Activated T-helper 17 cell treated with anti-CD3 and anti-CD28 coated beads, Interleukin-2, amount 50 U/mL, for 72 hours (primary cell): ENCODE results near the gene RIMS1. TPM values are rescaled to one million over a fixed set of nuclear protein-coding genes. Genes with fewer than 3 reads are reported as not detected.

Experiments
- ATAC-seq: fragments of 150-1000 bp; cut with Tn5 transposase; replicated peaks from 2 replicates; pipeline ENCODE4 v1.10.0; 2021; ENCODE audit warnings: mild to moderate bottlenecking, moderate library complexity
- H3K27ac Mint-ChIP-seq: one replicate; pipeline ENCODE4 v1.8.0; 2022; ENCODE audit warnings: mixed read lengths
- H3K27me3 Mint-ChIP-seq: one replicate; pipeline ENCODE4 v1.8.0; 2022; ENCODE audit warnings: mixed read lengths
- H3K36me3 Mint-ChIP-seq: one replicate; pipeline ENCODE4 v1.8.0; 2022; ENCODE audit warnings: low read depth, mild to moderate bottlenecking, mixed read lengths
- H3K4me1 Mint-ChIP-seq: one replicate; pipeline ENCODE4 v1.8.0; 2022; ENCODE audit warnings: mixed read lengths
- H3K4me3 Mint-ChIP-seq: one replicate; pipeline ENCODE4 v1.8.0; 2022; ENCODE audit warnings: mild to moderate bottlenecking, mixed read lengths
- H3K9me3 Mint-ChIP-seq: one replicate; pipeline ENCODE4 v1.8.0; 2022; ENCODE audit warnings: mixed read lengths
- total RNA-seq, 2 donors: library from RNA; stranded (reverse); gene quantifications; one replicate each; pipeline ENCODE4 v1.2.3, GENCODE V29; 2022

RIMS1 gene
- not detected for total RNA-seq

DNA sequence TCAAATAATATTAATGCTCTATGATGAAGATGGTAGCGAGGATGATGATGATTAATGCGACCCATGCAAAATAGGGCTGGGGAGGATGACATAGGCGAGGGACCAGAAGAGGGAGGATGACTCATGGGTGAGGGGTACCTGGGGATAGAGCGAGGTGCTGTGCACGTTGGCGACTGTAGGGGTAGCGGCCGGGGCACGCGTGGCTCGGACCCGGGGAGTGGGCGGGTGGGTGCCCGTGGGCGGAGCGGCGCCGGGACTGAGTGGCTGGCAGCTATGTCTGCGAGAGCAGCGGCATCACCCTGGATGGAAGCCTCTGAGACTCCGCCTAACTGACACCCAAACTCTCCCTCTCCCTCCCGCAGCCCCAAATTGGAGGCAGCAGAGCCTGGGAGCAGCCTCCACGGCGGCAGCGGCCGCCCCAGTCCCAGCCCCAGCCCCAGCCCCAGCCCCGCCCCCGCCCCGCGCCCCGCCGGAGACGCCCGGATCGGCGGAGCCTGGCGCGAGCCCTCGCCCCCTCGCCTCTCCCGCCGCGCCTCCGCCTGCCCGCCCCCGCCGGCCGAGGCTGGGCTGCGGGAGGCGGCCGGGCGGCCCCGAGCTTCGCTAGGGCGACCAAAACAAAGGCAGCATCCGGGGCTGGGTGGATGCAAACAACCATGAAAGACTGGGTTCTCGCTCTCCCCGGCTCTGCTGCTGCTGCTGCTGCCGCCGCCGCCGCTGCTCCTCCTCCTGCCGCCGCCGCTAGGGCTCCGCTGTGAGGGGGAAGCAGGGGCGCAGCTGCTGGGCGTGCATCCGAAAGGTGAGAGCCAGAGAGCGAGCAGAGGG, at the start of gene RIMS1:
RIMS1 (plus strand) TSS at position 367 of the 822 bp plus-strand sequence. CDS start 474 bp downstream, outside the sequence.
- peaks cover 8% of the 10 kb centered on the region for H3K4me1 Mint-ChIP-seq
- no peak within 1 kb of the TSS for H3K27ac Mint-ChIP-seq
- H3K9me3 Mint-ChIP-seq, result no peaks in the 10 kb centered on the region
- H3K36me3 Mint-ChIP-seq, result peaks cover 4% of the 10 kb centered on the region
- peak within 1 kb of the TSS; percentile 25 for H3K4me3 Mint-ChIP-seq
- peaks cover 29% of the 10 kb centered on the region for H3K27me3 Mint-ChIP-seq
- ATAC-seq, result no peak

- no peaks in the 10 kb centered on the region for H3K4me1 Mint-ChIP-seq
- no peaks in the 10 kb centered on the region for H3K36me3 Mint-ChIP-seq
- H3K27me3 Mint-ChIP-seq, result no peaks in the 10 kb centered on the region
- peaks cover 5% of the 10 kb centered on the region for H3K9me3 Mint-ChIP-seq
- H3K27ac Mint-ChIP-seq, result no peak overlapping the region
- no peak for ATAC-seq
- no peak overlapping the region for H3K4me3 Mint-ChIP-seq
These were observed 35.1 kb upstream of the RIMS1 start for GRCh38 chr6:71851214-71851613.

DNA sequence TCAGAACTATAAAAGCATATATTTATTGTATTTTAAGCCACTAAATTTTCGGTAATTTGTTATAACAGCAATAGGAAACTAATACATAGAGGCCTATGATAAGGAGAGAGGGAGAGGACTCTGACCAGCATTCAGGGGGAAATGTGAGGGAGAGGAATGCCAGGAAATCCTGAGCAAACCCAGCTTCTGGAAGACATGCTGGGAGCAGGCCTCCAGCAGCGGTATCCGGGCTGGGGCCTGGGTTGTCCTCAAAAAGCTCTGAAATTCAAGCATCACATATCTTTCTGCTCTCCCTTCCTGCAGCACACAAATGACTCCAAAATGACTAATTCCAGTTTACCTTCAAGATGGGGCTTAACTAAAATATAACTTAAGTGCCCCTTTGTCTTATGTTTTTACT, 33.4 kb upstream of the RIMS1 start:
- Mint-ChIP-seq H3K27me3 (no peaks in the 10 kb centered on the region), H3K4me3 (no peak overlapping the region), H3K36me3 (no peaks in the 10 kb centered on the region), H3K27ac (no peak overlapping the region), H3K9me3 (peaks cover 5% of the 10 kb centered on the region), H3K4me1 (no peaks in the 10 kb centered on the region)
- ATAC-seq, result no peak

DNA sequence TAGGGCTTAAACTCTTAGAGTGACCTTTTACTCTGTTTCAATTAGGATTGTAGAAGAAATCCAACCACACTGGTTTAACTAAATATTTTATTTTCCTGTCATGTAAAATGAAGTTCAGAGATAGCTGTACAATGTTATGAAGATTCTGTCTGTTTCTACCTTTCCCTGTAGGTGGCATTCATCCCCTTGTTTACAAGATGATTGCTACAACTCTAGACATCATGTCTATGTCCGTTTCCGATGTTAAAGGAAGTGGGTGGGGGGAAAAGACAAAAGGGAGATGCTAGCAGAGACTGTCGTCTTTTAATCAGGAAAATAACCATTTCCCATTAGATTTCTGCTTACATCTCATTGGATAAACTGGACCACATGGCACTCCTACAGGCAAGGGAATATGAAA, 30.9 kb upstream of the RIMS1 start:
- no peaks in the 10 kb centered on the region for H3K27me3 Mint-ChIP-seq
- H3K36me3 Mint-ChIP-seq, result no peaks in the 10 kb centered on the region
- no peak overlapping the region for H3K27ac Mint-ChIP-seq
- ATAC-seq, result no peak
- no peak overlapping the region for H3K4me3 Mint-ChIP-seq
- H3K9me3 Mint-ChIP-seq, result peaks cover 5% of the 10 kb centered on the region
- H3K4me1 Mint-ChIP-seq, result no peaks in the 10 kb centered on the region

DNA sequence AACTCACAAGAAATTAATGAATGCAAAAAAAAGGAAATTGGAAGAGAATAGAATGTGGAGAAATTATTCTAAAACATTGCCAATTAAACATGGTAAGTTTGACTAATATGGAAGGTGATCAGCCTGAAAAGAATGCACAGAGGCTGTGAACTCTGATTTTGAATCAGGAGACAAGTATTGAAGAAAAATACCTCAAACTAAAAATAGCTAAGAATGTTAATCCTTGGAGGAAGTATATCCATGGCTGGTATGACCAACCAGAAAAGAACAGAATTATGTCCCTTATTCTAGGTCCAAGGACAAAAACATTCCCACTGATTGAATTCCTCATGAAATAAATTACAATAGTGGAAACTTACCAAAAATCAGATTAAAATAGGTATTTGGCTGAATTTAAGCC, 7.3 kb upstream of the RIMS1 start:
- no peaks in the 10 kb centered on the region for H3K36me3 Mint-ChIP-seq
- H3K4me3 Mint-ChIP-seq, result no peak overlapping the region
- no peak overlapping the region for H3K27ac Mint-ChIP-seq
- H3K9me3 Mint-ChIP-seq, result peaks cover 7% of the 10 kb centered on the region
- H3K27me3 Mint-ChIP-seq, result peaks cover 3% of the 10 kb centered on the region
- ATAC-seq, result no peak
- H3K4me1 Mint-ChIP-seq, result no peaks in the 10 kb centered on the region

DNA sequence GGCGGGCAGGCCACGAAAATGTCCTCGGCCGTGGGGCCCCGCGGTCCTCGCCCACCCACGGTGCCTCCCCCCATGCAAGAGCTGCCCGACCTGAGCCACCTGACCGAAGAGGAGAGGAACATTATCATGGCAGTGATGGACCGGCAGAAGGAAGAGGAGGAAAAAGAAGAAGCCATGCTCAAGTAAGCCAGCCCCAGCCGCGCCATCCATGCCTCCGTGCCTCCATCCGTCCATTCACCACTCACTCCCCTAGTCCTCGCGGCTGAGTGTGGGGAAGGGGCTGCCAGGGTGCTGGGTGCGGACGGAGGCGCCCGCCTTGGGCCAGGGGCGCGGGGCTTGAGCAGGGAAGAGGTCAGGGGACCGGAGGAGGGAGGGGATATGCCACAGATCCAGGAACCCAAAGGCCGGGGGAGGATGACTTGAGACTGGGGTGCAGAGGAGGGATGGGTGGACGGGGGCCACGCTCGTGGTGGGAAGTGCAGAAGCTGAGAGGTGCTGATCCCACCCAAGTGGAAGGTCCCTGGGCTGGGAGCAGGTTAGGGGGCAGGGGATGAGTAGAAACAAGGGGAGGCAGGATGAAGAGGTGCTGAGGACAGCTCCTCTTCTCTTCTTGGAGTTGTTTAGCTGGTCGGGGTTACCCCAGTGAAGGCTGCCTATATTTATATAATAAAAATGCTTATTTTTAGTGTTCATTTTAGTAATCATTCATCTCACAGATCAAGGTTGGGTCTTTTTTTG, 825 bp downstream of the RIMS1 start:
- Mint-ChIP-seq H3K27ac (no peak overlapping the region), H3K9me3 (no peaks in the 10 kb centered on the region), H3K4me3 (no peak overlapping the region), H3K27me3 (peaks cover 29% of the 10 kb centered on the region), H3K36me3 (peaks cover 4% of the 10 kb centered on the region), H3K4me1 (peaks cover 8% of the 10 kb centered on the region)
- ATAC-seq, result no peak

GRCh38 chr6:71887744-71888230, 1.4 kb downstream of the RIMS1 start:
- Mint-ChIP-seq H3K4me3 (no peak overlapping the region), H3K4me1 (peaks cover 8% of the 10 kb centered on the region), H3K9me3 (no peaks in the 10 kb centered on the region), H3K27ac (no peak overlapping the region), H3K27me3 (peaks cover 29% of the 10 kb centered on the region), H3K36me3 (peaks cover 4% of the 10 kb centered on the region)
- ATAC-seq, result no peak

- Mint-ChIP-seq H3K27ac (no peak overlapping the region), H3K36me3 (peaks cover 4% of the 10 kb centered on the region), H3K9me3 (no peaks in the 10 kb centered on the region), H3K4me1 (peaks cover 8% of the 10 kb centered on the region), H3K4me3 (no peak overlapping the region), H3K27me3 (peaks cover 26% of the 10 kb centered on the region)
- no peak for ATAC-seq
These were observed 2.5 kb downstream of the RIMS1 start for GRCh38 chr6:71888756-71889340.

DNA sequence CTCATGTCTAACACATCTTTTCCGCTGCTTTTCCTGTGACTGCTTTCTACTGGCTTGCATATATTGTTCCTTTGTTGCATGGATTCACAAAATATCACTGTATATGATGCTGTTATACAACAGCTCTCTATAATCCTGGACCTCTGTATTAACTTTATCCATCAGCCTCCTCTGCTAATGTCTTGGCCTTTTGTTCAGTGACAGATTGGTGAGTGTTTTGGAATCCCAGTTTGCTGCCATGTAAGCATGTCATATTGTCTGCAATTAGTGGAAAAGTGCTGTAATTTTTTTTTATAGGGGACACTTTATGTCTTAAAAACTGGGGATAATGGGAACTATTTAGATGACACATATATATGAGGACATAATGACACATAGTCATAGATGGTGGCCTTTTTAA, 3.0 kb downstream of the RIMS1 start:
- peaks cover 26% of the 10 kb centered on the region for H3K27me3 Mint-ChIP-seq
- H3K27ac Mint-ChIP-seq, result no peak overlapping the region
- no peaks in the 10 kb centered on the region for H3K9me3 Mint-ChIP-seq
- H3K36me3 Mint-ChIP-seq, result peaks cover 4% of the 10 kb centered on the region
- H3K4me3 Mint-ChIP-seq, result no peak overlapping the region
- H3K4me1 Mint-ChIP-seq, result peaks cover 8% of the 10 kb centered on the region
- no peak for ATAC-seq

- Mint-ChIP-seq H3K4me3 (no peak overlapping the region), H3K9me3 (no peaks in the 10 kb centered on the region), H3K36me3 (no peaks in the 10 kb centered on the region), H3K27ac (no peak overlapping the region), H3K27me3 (peaks cover 9% of the 10 kb centered on the region), H3K4me1 (no peaks in the 10 kb centered on the region)
- no peak for ATAC-seq
These were observed 6.3 kb downstream of the RIMS1 start for GRCh38 chr6:71892641-71893040.

- no peaks in the 10 kb centered on the region for H3K9me3 Mint-ChIP-seq
- H3K36me3 Mint-ChIP-seq, result no peaks in the 10 kb centered on the region
These were observed 14.3 kb downstream of the RIMS1 start for GRCh38 chr6:71900642-71901041.

DNA sequence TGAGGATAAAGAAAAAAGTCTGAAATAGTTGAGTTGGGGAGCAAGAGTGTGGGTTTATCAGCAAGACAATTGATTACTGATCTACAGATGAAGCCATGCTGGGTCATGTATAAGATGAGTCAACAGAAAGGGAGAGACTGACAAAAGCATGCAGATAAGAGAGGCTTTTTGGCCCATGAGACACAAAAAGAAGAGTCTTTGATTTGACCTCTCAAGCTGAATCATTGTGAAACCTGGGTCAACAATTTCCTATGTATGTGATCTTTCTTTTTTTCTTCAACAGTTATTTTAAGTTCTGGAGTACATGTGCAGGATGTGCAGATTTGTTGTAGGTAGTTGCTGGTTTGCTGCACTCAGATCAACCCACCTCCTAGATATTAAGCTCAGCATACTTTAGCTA, 15.9 kb downstream of the RIMS1 start:
- Mint-ChIP-seq H3K27ac (no peak overlapping the region), H3K9me3 (no peaks in the 10 kb centered on the region), H3K4me3 (no peak overlapping the region), H3K4me1 (no peaks in the 10 kb centered on the region), H3K36me3 (no peaks in the 10 kb centered on the region), H3K27me3 (no peaks in the 10 kb centered on the region)
- no peak for ATAC-seq

More at GRCh38 chr6:71900642-71901041, 14.3 kb downstream of the RIMS1 start:
- H3K4me3 Mint-ChIP-seq, result no peak overlapping the region
- no peaks in the 10 kb centered on the region for H3K27me3 Mint-ChIP-seq
- no peak for ATAC-seq
- H3K4me1 Mint-ChIP-seq, result no peaks in the 10 kb centered on the region
- no peak overlapping the region for H3K27ac Mint-ChIP-seq

DNA sequence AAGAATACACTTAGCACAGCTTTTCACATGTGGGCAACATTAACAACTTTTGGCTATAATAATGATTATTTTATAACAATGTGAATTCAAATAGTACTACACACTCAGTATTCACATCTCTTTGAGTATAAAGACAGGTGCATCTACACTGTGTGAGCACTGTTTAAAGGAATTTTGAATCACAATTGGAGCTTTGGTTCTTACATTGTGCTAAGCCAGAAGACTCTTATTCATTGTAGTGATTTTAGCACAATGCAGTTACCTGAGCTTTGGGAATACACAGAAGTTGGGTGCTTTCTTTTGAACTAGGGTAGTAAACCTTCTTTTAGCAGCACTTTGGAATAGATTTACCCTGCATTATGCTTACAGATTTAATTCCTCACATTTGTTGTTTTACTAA, 20.5 kb downstream of the RIMS1 start:
- Mint-ChIP-seq H3K9me3 (no peaks in the 10 kb centered on the region), H3K27ac (no peak overlapping the region), H3K36me3 (no peaks in the 10 kb centered on the region), H3K4me1 (no peaks in the 10 kb centered on the region), H3K27me3 (no peaks in the 10 kb centered on the region), H3K4me3 (no peak overlapping the region)
- ATAC-seq, result no peak

DNA sequence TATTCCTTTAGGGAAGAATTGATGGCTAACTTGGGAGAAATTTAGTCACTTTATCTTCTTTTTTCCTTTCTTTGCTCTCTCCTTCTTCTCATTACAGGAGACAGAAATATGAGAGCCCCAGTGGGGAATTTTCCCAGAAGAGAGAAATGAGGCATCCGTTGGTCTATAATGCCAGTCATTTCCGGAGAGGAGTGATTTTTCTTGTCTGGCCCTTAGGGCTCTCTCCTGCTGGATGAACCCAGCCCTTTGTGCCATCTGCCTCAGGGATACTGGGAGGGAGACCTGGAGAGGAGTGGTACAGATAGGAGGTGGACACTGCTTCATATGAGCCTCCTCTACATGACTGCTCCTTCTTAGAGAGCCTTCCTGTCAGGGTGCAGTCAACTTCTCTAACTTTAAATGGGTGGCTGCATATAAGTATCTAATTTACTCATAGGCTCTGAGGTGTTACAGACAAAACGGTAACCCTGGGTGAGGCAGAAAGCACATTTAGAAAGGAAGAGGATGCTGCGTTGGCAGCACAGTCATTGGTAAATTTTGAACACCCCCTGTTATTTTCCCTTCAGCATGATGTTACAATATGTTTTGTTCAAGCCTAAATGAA, 21.9 kb downstream of the RIMS1 start:
- Mint-ChIP-seq H3K4me1 (no peaks in the 10 kb centered on the region), H3K9me3 (no peaks in the 10 kb centered on the region), H3K27me3 (no peaks in the 10 kb centered on the region), H3K4me3 (no peak overlapping the region), H3K27ac (no peak overlapping the region), H3K36me3 (no peaks in the 10 kb centered on the region)
- no peak for ATAC-seq
